Right atrium auricular region (tissue), 2 donors: ENCODE measurements around the gene ECHS1. TPM values are rescaled to one million over a fixed set of nuclear protein-coding genes. Genes with fewer than 3 reads are reported as not detected.

ENCODE experiments used
- DNase-seq: peaks from one replicate; pipeline ENCODE4 v3.0.0-alpha.2; 2019; ENCODE audit warnings: low spot score
- H3K27ac ChIP-seq, 2 donors: fragments of 200-600 bp; sonication (generic); 1 replicate in 1 of 2; 2 replicates in 1 of 2; pipeline ENCODE4 v1.5.1; 2016 to 2019
- H3K27me3 ChIP-seq, 2 donors: fragments of 200-600 bp; sonication (generic); one replicate each; pipeline versions ENCODE4 v1.5.1 to v1.6.0; 2017 to 2019
- H3K36me3 ChIP-seq: fragments of 200-600 bp; sonication (generic); one replicate; pipeline ENCODE4 v1.5.1; 2016
- H3K4me1 ChIP-seq, 2 donors: fragments of 200-600 bp; sonication (generic); one replicate each; pipeline versions ENCODE4 v1.5.1 to v1.6.0; 2017 to 2019
- H3K4me3 ChIP-seq, 2 donors: fragments of 200-600 bp; sonication (generic); 1 replicate in 1 of 2; 2 replicates in 1 of 2; pipeline ENCODE4 v1.5.1; 2017 to 2019; ENCODE audit warnings: mild to moderate bottlenecking in 1 of 2, moderate library complexity in 1 of 2
- H3K9me3 ChIP-seq, 2 donors: fragments of 200-600 bp; sonication (generic); one replicate each; pipeline ENCODE4 v1.5.1; 2019
- CTCF ChIP-seq, 2 donors: fragments of 200-600 bp; sonication (generic); IDR thresholded peaks; one replicate each; pipeline ENCODE4 v1.5.1; 2019; ENCODE audit warnings: antibody characterized with exemption in 2 of 2
- total RNA-seq, 2 donors: library from RNA; depleted of rRNA; stranded (reverse); fragments of >200 nt; gene quantifications; one replicate each; pipeline ENCODE4 v1.1.0, GENCODE V29; 2016

ECHS1 gene
- total RNA-seq, 2 donors from 2014 or later: 89.8 to 146 TPM

GRCh38 chr10:133364645-133365431 is 8.3 kb downstream of the ECHS1 start:
- DNase-seq: no peak
- Histone ChIP-seq H3K4me1 (no peaks in the 10 kb centered on the region), H3K27ac (no peak overlapping the region), H3K9me3 (no peaks in the 10 kb centered on the region), H3K4me3 (no peak overlapping the region), H3K27me3 (no peaks in the 10 kb centered on the region), H3K36me3 (peaks cover 60% of the 10 kb centered on the region)
- TF ChIP-seq CTCF (IDR thresholded peaks at IDR 0.05): no peak

- no peak for DNase-seq
- Histone ChIP-seq H3K27ac (no peak overlapping the region), H3K4me3 (no peak overlapping the region), H3K36me3 (peaks cover 42% of the 10 kb centered on the region), H3K9me3 (no peaks in the 10 kb centered on the region), H3K27me3 (no peaks in the 10 kb centered on the region), H3K4me1 (no peaks in the 10 kb centered on the region)
- no peak for TF ChIP-seq CTCF (IDR thresholded peaks at IDR 0.05)
These were observed 10.3 kb downstream of the ECHS1 start for GRCh38 chr10:133362846-133363245.

GRCh38 chr10:133361773-133362441 is 11.2 kb downstream of the ECHS1 start:
- Histone ChIP-seq H3K36me3 (peaks cover 40% of the 10 kb centered on the region), H3K4me1 (peaks cover 0 to 9% of the 10 kb centered on the region in 2 donors), H3K4me3 (no peak overlapping the region), H3K27me3 (no peaks in the 10 kb centered on the region), H3K27ac (no peak overlapping the region), H3K9me3 (no peaks in the 10 kb centered on the region)
- no peak for TF ChIP-seq CTCF (IDR thresholded peaks at IDR 0.05)
- no peak for DNase-seq

DNA sequence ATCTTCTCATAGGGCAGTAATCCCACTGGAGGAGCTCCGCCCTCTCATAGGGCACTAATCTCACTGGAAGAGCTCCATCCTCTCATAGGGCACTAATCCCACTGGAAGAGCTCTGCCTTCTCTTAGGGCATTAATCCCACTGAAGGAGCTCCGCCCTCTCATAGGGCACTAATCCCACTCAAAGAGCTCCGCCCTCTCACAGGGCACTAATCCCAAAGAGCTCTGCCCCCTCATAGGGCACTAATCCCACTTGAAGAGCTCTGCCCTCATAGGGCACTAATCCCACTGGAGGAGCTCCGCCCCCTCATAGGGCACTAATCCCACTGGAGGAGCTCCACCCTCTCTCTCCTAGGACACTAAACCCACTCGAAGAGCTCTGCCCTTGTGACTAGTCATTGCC is 11.9 kb downstream of the ECHS1 start:
- TF ChIP-seq CTCF (IDR thresholded peaks at IDR 0.05): no peak
- Histone ChIP-seq H3K27me3 (no peaks in the 10 kb centered on the region), H3K4me1 (peaks cover 0 to 16% of the 10 kb centered on the region in 2 donors), H3K9me3 (no peaks in the 10 kb centered on the region), H3K27ac (no peak overlapping the region), H3K4me3 (no peak overlapping the region), H3K36me3 (peaks cover 33% of the 10 kb centered on the region)
- DNase-seq: no peak

GRCh38 chr10:133359972-133360610 is 13.1 kb downstream of the ECHS1 start:
- Histone ChIP-seq H3K4me3 (no peak overlapping the region), H3K27me3 (no peaks in the 10 kb centered on the region), H3K4me1 (peaks cover 0 to 17% of the 10 kb centered on the region in 2 donors), H3K9me3 (no peaks in the 10 kb centered on the region), H3K36me3 (peaks cover 22% of the 10 kb centered on the region), H3K27ac (no peak overlapping the region)
- DNase-seq: no peak
- TF ChIP-seq CTCF (IDR thresholded peaks at IDR 0.05): no peak
